Stomach smooth muscle (tissue), 2 donors: Measurements from ENCODE around the gene SSR1.
"Not testable (repeated sequence)": the region's sequence is repeated elsewhere in the genome, so short reads cannot be mapped to it uniquely, and the experiment has no call there.

Experiments used
- H3K27ac ChIP-seq: one replicate; pipeline ENCODE4 v1.7.0; 2013; ENCODE audit warnings: mild to moderate bottlenecking, low read length, inconsistent platforms
- H3K27me3 ChIP-seq, 2 donors: one replicate each; pipeline ENCODE4 v1.7.0; 2013; ENCODE audit warnings: low read length in 2 of 2; ENCODE audit not compliant: insufficient read depth in 2 of 2, control insufficient read depth in 1 of 2
- H3K36me3 ChIP-seq, 2 donors: one replicate each; pipeline ENCODE4 v1.7.0; 2013; ENCODE audit warnings: low read length in 2 of 2; ENCODE audit not compliant: control insufficient read depth in 2 of 2, insufficient read depth in 2 of 2
- H3K4me1 ChIP-seq: one replicate; pipeline ENCODE4 v1.7.0; 2013; ENCODE audit warnings: low read length; ENCODE audit not compliant: control insufficient read depth, insufficient read depth
- H3K4me3 ChIP-seq, 2 donors: one replicate each; pipeline ENCODE4 v1.7.0; 2013; ENCODE audit warnings: low read length in 2 of 2
- H3K9ac ChIP-seq, 2 donors: one replicate each; pipeline ENCODE4 v1.7.0; 2013; ENCODE audit warnings: low read length in 2 of 2, mild to moderate bottlenecking in 1 of 2
- H3K9me3 ChIP-seq, 2 donors: one replicate each; pipeline ENCODE4 v1.7.0; 2013; ENCODE audit warnings: low read length in 2 of 2; ENCODE audit not compliant: control insufficient read depth in 2 of 2
- donor health status: healthy.
- donor health status: Pancreatic carcinoma.

The SSR1 gene

DNA sequence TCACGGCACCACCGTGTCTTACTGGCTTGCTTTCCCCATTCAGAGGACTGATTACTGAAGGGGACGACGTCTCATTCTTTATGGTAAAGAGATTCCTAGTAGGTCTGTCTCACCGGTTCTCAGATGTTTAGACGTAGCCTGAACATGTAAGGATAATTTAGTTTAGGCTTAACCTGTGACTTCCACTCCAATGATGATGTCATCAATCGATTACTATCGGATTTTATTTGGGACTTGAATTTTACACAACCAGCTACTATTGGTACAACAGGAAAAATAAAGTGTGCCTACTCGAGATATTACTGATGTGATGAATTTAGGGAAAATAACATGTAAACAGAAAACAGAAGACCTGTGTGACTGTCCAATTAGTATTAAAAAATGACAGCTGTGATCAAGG lies 4.5 kb upstream of the SSR1 start:
- Histone ChIP-seq H3K27me3 (no peaks in the 10 kb centered on the region), H3K4me1 (no peaks in the 10 kb centered on the region), H3K9ac (no peak overlapping the region), H3K36me3 (no peaks in the 10 kb centered on the region), H3K9me3 (no peaks in the 10 kb centered on the region), H3K4me3 (no peak overlapping the region), H3K27ac (no peak overlapping the region)

DNA sequence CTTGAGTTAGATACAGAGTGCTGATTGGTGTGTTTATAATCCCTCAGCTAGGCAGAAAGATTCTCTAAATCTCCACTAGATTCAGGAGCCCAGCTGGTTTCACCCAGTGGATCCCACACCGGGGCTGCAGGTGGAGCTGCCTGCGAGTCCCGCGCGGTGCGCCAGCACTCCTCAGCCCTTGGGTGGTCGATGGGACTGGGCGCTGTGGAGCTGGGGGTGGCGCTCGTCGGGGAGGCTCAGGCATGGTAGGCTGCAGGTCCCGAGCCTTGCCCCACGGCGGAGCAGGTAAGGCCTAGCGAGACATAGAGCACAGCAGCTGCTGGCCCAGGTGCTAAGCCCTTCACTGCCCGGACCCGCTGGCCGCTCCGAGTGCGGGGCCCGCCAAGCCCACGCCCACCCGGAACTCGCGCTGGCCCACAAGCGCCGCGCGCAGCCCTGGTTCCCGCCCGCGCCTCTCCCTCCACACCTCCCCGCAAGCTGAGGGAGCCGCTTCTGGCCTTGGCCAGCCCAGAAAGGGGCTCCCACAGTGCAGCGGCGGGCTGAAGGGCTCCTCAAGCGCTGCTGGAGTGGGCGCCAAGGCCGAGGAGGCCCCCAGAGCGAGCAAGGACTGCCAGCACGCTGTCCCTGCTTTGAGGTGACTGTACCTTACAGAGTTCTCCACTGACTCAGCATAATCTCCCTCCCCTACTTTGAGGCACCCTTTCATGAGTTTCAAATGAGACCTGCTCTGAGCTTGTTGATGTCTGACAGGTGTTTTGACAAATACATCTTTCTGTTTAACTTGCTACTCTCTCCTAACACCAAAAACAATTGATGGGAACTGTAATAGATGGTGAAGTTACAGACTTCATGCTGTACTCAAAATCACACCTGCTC lies 3.9 kb upstream of the SSR1 start:
- Histone ChIP-seq H3K4me3 (no peak overlapping the region), H3K9ac (no peak overlapping the region), H3K36me3 (no peaks in the 10 kb centered on the region), H3K4me1 (no peaks in the 10 kb centered on the region), H3K9me3 (no peaks in the 10 kb centered on the region), H3K27ac (no peak overlapping the region), H3K27me3 (no peaks in the 10 kb centered on the region)

DNA sequence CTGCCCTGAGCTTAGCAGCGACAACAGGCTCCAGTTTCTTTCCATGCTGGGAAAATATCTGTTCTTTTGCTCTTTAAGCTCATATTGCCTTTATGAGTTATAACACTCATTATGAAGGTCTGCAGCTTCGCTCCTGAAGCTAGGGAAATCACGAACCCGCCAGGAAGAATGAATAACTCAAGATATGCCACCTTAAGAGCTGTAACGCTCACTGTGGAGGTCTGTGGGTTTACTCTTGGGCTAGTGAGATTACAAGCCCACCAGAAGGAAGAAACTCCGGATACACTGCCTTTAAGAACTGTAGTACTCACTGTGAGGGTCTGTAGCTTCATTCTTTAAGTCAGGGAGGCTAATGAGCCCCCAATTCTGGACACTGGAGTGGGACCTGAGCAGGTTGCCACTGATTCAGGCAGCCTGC lies 3.0 kb upstream of the SSR1 start:
- Histone ChIP-seq H3K27ac (no peak overlapping the region), H3K9me3 (no peaks in the 10 kb centered on the region)

DNA sequence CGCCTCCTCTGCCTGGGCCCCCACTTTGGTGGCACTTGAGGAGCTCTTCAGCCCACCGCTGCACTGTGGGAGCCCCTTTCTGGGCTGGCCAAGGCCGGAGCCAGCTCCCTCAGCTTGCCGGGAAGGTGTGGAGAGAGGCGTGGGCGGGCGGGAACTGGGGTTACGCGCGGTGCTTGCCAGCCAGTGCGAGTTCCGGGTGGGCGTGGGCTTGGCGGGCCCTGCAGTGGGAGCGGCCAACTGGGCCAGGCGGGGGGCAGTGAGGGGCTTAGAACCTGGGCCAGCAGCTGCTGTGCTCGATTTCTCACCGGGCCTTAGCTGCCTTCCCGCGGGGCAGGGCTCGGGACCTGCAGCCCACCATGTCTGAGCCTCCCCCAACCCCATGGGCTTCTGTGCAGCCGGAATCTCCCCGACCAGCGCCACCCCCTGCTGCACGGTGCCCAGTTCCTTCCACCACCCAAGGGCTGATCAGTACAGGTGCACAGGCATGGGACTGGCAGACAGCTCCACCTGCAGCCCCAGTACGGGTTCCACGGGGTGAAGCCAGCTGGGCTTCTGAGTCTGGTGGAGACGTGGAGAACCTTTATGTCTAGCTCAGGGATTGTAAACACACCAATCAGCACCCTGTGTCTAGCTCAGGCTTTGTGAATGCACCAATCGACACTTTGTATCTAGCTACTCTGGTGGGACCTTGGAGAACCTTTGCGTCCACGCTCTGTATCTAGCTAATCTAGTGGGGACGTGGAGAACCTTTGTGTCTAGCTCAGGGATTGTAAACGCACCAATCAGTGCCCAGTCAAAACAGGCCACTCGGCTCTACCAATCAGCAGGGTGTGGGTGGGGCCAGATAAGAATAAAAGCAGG lies 2.3 kb upstream of the SSR1 start:
- not testable (repeated sequence) for H3K4me1 ChIP-seq, H3K4me3 ChIP-seq, H3K27ac ChIP-seq, H3K36me3 ChIP-seq, H3K9me3 ChIP-seq, H3K9ac ChIP-seq, H3K27me3 ChIP-seq

More for the DNA sequence above, 3.0 kb upstream of the SSR1 start:
- no peak overlapping the region for H3K9ac ChIP-seq
- no peaks in the 10 kb centered on the region for H3K27me3 ChIP-seq
- H3K36me3 ChIP-seq: no peaks in the 10 kb centered on the region
- H3K4me1 ChIP-seq: no peaks in the 10 kb centered on the region
- H3K4me3 ChIP-seq: no peak overlapping the region

DNA sequence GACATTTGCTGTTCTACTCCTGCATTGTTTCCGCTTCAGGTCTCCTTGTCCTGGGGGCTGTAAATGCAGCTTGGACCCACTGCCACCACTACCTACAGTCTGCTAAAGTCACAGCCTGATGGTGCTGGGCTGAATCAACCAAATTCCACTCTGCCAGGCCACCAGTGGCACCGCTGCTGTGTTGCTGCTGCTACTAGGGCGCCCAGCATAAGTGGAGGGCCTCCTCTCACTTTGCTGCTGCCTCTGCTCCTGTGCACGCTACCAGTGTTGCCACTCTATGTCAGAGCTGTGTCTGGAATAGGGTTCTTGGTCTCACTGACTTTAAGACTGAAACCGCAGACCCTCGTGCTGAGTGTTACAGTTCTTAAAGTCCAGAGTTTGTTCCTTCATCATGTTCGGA lies 1.4 kb upstream of the SSR1 start:
- Histone ChIP-seq H3K27ac (no peak overlapping the region), H3K9ac (no peak overlapping the region), H3K4me3 (no peak overlapping the region), H3K4me1 (no peaks in the 10 kb centered on the region), H3K27me3 (no peaks in the 10 kb centered on the region), H3K9me3 (no peaks in the 10 kb centered on the region), H3K36me3 (peaks cover 2% of the 10 kb centered on the region in 2 donors)

DNA sequence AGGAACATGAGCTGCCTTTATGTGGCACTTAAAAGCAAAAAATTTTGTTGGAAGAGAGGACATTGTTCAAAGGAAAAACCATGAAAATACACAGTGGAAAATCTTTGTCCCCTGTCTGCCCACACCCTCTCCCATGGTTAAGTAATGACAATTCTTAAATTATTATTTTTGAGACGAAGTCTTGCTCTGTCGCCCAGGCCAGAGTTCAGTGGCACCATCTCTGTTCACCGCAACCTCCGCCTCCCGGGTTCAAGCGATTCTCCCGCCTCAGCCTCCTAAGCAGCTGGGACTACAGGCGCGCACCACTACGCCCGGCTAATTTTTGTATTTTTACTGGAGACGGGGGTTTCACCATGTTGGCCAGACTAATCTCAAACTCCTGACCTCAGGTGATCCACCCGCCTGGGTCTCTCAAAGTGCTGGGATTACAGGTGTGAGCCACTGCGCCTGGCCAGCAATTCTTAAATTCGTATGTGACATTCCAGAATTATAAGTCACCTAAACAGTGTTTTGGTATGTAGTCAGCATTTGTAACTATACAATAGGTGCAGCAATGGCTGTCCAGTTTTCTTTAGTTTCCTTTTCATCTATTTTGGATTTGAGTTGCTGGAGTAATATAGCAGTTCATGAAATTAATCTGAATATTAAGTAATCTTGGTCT lies 636 bp upstream of the SSR1 start:
- Histone ChIP-seq H3K4me1 (no peaks in the 10 kb centered on the region), H3K9me3 (no peaks in the 10 kb centered on the region), H3K4me3 (peak overlapping the region; percentile 89 to 96), H3K9ac (peak overlapping the region; percentile 81 to 88), H3K27ac (peak overlapping the region; percentile 90), H3K27me3 (no peaks in the 10 kb centered on the region), H3K36me3 (peaks cover 4 to 9% of the 10 kb centered on the region in 2 donors)

DNA sequence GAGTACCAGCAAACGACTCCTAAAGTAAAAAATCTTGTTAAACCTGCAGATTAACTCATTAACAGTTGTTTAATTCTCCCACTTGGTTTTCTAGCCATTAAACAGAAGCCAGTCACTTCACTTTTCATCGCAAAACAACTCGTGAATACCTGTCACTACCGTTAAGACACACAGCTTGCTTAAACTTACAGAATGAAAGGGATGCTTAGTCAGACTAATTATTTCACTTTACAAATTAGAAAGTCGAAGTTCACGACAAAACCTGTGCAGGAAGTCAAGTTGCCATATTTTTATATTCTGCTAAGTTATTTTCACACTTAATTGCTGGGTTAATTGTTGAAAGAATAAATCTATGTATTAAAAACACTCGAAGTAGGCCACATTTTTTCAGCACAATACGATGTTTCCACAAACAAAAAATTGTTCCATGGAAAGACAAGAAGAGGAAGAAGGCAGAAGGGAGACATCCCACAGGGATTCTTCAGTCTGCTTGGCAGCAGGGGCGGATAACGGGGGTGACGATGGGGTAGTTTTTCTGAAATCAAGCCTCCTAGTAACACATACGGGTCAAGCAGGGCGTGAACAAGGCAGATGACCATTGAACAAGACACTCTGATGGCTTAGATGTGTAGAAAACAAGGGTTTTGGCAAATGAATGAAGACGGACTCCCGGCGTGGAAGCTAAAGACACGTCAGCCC lies 933 bp downstream of the SSR1 start:
- Histone ChIP-seq H3K27me3 (no peaks in the 10 kb centered on the region), H3K4me3 (peak overlapping the region; percentile 89 to 96), H3K9me3 (no peaks in the 10 kb centered on the region), H3K9ac (peak overlapping the region; percentile 88 to 93), H3K4me1 (no peaks in the 10 kb centered on the region), H3K36me3 (peaks cover 4 to 17% of the 10 kb centered on the region in 2 donors), H3K27ac (peak overlapping the region; percentile 90)

DNA sequence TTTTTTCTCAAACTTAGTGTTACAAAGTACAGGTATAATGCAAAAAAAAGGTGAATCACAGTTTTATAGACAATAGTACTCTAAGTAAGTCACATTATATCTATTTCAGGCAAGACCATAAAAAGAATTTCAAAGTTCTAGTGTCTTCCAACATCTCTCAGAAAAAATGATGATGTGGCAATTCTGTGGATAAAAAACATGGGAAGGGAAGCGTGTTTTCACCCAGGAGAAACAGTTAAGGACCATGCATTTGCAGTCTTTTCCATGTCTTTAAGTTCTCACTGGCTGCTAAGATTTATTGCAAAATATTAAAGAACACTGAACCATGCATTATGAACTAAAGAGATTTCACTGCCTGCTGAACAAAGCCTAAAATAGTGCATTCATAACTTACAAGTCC lies 1.8 kb downstream of the SSR1 start:
- H3K9ac ChIP-seq: no peak overlapping the region

DNA sequence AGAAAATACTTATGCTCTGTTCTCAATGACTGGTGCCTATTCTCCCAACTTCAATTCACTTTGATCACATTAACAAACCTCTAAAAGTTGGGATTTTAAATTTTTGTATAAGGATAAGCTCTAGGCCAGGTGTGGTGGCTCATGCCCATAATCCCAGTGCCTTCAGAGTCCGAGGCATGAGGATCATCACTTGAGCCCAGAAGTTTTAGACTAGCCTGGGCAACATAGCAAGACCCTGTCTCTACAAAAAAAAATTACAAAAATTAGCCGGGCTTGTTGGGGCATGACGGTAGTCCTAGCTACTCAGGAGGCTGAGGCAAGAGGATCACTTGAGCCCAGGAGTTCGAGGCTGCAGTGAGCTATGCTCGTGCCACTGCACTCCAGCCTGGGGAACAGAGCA lies 3.9 kb downstream of the SSR1 start:
- H3K9ac ChIP-seq: no peak overlapping the region
- no peaks in the 10 kb centered on the region for H3K4me1 ChIP-seq
- no peak overlapping the region for H3K4me3 ChIP-seq
- H3K27me3 ChIP-seq: no peaks in the 10 kb centered on the region
- no peak overlapping the region for H3K27ac ChIP-seq
- H3K9me3 ChIP-seq: no peaks in the 10 kb centered on the region
- H3K36me3 ChIP-seq: peaks cover 4 to 32% of the 10 kb centered on the region in 2 donors

More for the DNA sequence above, 1.8 kb downstream of the SSR1 start:
- no peak overlapping the region for H3K27ac ChIP-seq
- no peaks in the 10 kb centered on the region for H3K9me3 ChIP-seq
- H3K4me3 ChIP-seq: no peak overlapping the region
- H3K4me1 ChIP-seq: no peaks in the 10 kb centered on the region
- peaks cover 4 to 17% of the 10 kb centered on the region in 2 donors for H3K36me3 ChIP-seq
- H3K27me3 ChIP-seq: no peaks in the 10 kb centered on the region

DNA sequence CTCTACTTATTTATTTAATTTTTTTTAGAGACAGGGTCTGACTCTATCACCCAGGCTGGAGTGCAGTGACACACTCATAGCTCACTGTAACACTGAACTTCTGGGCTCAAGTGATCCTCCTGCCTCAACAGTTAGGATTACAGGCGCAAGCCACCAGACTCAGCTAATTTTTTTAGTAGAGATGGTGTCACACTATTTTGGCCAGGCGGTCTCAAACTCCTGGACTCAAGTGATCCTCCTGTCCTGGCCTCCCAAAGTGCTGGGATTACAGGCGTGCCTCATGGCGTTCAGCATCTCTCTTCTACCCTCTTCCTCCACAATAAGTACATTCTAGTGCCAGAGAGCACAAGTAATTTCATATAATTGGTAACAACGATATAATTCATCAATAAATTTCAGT lies 5.5 kb downstream of the SSR1 start:
- Histone ChIP-seq H3K9ac (no peak overlapping the region), H3K4me3 (no peak overlapping the region), H3K4me1 (no peaks in the 10 kb centered on the region), H3K36me3 (peaks cover 4 to 34% of the 10 kb centered on the region in 2 donors), H3K27me3 (no peaks in the 10 kb centered on the region), H3K27ac (no peak overlapping the region), H3K9me3 (no peaks in the 10 kb centered on the region)
